ENCODE data around the gene DAB2IP.
"Not testable (repeated sequence)": the region's sequence is repeated elsewhere in the genome, so short reads cannot be mapped to it uniquely, and the experiment has no call there.

The DAB2IP gene

DNA sequence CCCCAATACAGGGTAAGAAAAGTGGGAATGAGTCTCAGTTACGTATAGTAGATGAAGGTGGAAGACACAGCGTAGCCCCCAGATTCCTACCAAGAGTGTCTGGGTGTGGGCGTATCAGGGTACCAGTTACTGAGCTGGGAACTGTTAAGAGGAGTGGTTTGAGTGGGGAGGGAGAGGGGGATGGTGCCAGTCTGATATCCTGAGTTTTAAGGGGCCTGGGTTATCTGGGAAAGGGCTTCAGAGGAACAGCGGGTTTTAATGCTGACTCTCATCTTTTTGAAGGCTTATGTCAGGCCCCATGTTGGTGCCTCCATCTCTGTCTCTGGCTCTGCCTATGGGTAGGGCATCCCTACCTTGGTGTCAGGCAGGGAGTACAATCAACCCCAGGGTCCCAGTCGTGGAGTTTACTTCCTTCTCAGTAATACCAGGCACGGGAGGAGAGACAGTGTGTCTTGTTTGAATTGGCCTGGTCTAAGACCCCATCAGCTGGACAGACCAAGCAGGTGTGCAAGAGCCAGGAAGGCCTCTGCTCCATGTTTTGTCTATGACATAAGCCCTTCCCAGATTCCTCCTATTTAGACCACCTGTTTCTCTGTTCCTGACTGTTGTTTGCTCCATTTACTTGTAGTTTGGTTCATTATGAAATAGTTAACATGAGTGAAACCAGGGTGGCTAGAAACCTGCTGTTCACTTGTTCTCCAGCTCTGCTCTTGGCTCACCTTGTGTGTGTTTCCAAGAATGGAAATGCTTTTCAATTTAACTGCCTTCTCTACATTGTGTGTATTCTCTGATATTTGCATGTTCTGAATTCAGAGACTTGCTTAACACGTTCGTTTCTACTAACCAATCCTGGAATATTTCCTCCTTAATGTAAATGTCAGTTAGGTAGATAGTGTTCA is 125.6 kb downstream of the DAB2IP start:
- no peak for DNase-seq (ENCODE audit: low read depth)

DNA sequence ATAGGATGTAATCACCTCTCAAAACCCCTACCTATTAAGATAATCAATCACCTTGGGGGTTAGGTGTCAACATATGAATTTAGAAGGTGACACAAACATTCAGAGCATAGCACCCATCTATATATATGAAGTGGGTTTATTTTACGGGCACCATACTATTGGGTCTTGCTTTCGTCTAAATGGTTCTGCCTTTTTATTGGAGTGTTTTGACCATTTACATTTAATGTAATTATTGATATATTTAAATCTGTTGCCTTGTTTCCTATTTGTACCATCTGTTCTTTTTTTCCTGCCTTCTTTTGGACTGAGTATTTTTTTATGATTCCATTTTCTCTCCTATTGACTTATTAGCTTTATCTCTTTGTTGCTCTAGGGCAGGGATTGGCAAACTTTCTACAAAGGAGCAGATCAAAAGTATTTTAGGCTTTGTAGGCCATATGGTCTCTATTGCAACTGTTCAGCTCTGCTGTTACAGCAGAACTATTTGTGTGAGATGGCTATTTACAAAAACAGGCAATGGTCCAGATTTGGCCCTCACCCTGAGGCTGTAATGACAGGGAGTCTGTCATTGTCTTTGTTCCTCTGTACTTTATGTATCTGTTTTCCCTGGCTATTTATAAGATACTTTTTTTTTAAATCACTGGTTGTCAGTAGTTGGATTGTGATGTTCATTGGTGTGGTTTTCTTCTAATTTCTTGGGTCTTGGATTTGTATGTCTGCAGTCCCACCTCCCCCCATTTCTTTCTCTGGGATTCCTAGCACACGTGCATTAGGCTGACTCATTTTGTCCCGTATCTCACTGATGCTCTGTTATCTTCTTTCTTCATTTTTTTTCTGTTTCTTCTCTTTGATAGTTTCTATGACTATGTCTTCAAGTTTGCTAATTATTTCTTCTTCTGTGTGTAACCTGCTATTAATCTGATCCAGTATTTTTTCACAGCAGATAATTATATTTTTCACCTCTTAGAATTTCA is 127.1 kb downstream of the DAB2IP start:
- DNase-seq (ENCODE audit: low read depth), result no peak

DNA sequence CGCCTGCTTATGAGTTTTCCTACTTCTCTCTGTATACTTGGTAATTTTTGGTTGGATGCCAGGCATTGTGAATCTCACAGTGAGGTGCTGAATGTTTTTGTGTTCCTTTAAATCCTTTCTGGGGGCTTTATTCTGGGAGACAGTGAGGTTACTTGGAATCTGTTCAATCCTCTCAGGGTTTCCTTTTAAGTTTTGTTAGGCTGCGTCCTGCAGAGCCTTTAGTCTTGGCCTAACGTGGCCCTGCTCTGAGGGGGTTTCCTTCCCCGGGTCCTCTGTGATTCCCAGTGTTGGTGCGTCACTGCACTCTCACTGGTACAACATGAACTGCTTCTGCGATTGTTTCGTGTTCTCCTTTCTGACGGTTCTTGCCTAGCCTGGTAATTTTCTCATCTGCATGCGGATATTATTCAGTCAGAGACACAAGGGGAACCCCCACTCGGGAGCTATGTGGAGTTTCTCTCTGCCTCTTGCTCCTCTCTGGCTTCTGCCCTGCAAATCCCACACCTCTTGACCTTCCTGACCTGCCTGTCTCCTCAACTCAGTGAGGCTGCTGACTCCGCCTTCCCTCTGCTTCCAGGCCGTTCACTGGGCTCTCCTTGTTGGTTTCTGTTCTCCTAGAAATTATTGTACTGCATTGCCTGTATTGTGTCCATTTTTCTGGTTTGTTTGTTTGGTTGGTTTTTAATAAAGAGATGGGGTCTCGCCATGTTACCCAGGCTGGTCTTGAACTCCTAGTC is 128.1 kb downstream of the DAB2IP start:
- DNase-seq (ENCODE audit: low read depth), result no peak

DNA sequence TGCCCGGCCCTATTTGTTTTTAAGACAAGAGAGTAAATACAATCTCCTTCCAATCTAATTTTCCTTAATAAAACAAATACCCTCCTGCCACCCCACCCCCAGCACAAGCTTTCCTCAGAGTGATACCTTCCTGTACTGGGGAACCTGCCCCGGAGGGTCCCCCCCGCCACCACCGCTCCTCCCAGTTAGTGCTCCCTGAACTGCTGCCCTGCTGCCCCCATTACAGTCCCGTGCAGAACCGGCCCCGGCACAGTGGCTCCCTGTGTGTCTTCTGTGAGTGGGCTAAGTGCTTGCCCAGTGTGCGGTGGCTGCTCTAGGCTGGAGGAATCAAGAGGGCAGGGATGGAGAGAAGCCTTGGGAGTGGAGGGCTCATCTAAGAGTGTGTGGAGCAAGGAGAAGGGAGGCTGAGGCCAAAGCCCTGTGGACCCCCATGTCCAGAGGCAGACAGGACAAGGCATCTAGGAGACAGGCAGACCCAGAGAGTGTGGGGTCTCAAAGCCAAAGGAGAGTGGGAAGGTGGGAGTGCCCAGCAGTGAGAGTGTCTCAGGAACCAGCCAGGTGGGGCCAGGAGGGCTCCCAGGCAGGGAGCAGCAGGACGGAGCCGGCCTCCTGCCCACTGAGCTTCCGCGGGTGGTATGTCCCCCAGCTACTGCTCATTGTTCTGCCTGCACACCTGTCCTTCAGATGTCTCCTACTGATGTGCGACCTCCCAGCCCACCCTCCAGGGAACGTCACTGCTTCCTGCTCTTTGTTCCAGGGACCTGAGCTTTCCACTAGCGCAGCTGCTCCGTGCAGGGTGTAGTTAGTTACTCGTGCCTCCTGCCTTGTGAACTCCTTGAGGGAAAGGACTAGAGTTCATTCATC is 129.0 kb downstream of the DAB2IP start:
- no peak for DNase-seq (ENCODE audit: low read depth)

DNA sequence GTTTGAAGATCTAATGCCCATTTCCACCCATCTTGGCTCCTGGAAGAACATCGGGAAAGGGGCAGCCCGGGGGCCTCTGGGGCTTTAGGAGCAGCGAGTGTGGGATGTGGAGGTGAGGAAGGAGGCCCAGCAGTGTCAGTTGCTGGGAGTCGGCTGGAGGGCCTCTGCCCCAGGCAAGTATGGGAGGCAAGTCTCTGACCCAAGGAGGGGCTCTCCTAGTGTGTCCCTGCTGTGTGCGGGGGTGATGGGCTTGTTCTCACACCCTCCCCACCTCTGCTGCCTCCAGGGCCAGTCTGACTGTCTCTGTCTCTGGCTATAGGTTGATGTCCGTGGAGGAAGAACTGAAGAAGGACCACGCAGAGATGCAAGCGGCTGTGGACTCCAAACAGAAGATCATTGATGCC is 129.7 kb downstream of the DAB2IP start:
- DNase-seq (ENCODE audit: low read depth), result no peak

DNA sequence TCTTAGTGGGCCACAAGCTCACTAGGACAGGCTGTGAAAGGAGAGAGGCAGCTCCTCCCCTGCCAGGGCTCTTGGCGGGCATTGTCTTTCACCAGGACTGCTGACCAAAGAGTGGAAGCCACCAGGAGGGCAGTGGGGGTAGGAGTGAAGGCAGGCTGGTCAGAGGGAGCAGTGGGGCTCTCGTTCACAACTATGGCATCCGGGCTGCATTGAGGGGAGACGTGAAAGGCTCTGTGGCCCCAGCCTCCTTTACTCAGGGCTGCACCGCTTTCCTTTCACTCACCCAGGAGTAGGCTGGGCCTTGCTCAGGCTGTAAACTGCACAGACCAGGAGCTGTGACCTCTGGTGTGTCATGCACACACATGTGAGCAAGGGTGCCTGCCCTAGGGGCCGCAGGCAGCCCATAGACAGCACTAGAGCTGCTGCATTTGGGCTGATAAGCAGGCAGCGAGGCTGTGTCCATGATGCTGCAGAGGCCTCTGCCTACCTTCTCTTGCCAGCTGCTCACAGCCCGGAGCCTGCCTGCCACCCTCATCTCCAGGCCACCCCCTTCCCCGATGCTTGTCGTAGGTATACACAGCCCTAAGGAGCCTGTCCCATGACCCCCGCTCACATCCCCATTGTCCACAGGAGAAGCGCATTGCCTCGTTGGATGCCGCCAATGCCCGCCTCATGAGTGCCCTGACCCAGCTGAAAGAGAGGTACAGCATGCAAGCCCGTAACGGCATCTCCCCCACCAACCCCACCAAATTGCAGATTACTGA is 130.4 kb downstream of the DAB2IP start:
- DNase-seq (ENCODE audit: low read depth), result no peak

DNA sequence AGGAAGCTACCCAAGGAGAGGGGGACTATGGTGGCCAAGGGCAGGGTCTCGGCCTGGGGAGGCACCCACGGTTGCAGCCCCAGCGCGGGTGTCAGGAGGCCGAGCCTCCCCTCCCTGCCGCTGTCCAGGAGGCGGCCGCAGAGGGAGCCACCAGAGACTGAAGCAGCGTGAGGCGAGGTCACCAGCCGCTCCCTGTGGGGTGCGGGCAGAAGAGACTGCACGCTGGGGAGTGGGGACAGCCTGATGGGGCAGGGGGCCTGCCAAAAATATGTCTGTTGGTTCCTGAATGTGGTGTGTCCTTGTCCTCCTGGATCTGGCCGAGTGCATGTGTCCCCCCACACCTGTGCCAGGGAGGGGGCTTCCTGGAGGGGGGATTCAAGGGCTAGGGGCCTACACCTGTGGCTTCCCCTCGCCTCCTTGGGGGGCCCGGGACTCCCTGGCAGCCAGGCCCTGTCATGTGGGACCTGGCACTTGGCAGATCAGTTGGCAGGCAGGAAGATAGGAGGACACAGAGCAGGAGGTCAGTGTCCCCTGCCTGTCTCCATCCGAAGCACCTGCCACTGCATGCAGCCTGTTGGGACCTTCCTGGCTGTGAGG is 131.2 kb downstream of the DAB2IP start:
- no peak for DNase-seq (ENCODE audit: low read depth)

DNA sequence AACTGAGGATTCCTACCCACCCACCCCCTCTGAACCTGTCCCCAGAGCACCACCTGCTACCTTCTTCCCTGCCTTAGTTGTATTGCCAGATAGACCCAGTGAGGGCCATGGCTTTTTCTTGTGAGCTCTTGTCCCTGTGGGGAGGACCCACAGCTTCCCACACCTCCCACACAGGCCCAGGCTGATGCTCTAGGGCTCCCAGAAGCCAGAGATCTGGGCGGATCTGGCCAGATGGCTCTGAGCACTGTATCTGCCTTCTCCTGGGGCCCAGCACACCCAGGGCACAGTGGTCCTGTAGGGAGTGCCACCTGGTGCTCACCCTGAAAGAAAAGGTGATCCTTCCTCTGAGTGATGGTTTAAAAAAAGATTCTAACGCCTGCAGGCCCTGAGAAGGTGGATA is 131.7 kb downstream of the DAB2IP start:
- no peak for DNase-seq (ENCODE audit: low read depth)

DNA sequence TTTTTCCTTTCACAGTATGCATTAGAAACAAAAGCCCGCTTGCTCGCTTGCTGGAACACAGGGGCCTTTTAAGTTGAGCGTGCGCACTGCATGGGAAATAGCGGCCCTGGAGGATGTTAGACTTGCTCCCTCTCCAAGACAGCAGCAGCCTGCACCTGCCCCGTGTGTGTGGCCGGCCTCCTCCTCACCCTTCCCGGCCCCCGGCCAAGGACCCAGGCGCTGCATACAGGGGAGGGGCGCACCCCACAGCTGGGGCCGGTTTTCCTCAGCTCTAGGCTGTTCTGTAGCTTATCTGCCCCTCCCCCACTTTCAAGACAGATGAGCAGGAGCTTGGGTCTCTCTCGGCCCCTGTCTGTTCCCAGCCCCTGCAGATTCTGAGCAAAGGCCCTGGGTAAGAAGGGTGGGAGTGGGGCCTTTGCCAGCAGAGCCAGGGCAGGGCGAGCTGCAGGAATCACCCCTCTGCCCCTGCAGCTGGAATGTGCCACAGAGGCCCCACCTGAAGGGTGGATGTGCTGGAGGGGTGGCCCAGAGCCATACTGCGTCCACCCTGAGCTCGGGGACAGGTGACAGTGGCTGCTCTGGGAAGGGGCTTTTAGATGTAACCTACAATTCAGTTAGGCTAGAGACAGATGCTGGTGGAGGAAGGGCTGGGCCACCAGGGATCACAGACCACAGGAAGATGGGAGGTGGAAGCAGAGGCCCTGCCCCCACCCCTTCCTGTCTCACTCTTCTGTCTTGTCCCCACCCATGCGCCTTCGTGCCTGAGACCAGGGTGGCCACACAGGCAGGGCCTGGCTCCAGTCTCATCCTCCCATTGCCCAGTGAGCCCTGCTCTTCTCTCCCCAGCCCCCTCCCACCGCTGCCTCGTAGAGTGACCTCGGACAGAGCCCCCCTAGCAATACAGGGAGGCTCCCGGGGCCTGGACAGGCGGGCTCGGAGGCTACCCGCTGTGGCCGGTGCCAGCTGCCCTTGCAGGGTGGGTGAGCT is 132.4 kb downstream of the DAB2IP start:
- no peak for DNase-seq (ENCODE audit: low read depth)

DNA sequence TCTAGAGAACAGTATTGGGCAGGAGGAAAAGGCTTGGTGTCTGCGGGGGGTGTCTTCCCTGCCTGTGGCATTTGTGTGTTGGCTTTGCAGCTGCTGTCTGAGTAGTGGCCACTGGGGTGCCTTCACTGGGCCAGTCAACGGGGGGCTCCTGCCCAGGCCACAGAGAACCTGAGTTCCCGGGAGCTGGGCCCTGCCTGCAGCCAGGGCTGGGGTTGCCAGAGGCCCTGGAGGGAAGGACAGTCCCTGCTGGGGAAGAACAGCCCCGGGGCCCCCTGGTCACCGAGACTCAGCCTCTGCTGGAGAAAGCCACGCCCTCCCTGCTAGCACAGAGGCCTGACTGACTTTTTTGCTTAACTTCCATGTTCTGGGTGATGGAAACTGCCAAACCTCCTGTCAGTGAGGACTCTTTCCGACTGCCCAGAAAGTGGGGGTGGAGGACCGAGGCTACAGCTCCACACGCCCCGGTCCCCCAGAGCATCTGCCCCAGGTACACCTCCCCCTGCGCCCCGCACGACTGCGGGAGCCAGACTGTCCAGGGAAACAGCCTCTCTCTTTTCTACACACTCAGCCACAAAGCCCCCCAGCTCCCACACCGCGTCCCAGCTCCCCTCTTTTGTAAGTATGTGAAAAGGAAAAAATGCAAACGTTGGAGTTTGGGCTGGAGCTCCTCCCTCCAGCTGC is 133.4 kb downstream of the DAB2IP start:
- no peak for DNase-seq (ENCODE audit: low read depth)

DNA sequence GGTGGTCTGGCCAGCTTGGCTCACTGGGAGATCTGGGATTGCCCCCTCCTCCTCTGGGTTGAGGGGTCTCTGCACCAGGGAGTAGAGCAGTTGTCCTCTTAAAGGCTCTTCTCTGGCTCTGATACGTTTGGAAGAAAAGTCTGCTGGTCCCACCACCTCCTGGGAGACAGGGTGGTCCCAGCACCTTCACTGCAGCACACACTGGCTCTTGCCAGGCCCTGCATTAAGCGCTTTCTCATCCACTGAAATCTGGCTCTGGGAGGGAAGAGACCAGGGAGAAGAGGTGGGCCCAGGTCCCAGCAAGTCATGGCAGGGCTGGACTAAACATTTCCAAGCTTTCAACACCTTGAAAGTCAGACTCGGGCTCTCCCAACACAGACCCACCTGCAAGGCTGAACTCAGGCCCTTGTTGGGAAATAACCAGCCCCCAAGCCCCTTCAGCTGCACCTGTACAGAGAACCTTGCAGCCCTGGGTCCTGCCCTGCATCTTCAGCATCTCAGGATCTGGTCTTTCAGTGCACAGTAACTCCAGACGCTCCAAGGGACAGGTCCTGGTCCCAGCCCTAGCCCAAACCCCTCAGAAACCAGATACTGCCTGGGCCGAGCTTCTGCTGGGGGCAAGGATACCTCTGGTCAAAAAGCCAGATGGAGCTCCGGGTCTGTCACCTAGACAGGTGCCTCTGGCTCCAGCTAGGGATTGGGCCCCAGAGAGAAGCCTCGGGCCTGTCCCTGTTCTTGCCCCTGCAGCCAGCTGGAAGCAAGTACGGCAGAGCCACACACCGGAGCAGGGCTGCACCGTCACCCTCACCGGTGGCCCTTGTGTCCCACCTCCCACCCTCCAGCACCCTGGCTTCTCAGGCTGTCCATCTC is 134.5 kb downstream of the DAB2IP start:
- no peak for DNase-seq (ENCODE audit: low read depth)

DNA sequence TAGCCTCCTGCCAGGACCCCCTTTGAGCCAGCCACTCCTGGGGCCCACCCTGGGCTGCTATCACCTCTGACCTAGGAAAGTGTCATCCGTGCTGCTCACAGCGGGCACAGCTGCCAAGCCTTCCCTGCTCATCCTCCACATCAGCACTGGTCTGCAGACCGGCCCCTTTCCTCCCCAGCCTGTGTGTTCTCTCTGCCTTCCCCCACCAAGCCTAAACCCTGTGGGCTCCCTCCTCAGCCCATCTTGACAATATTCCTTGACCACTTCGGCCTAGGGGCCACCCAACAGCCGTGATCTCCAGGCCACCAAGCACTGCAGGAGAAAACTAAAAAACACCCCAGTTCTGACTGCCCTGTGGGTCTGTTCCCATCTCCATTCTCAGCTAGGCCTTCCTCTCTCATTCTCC is 135.1 kb downstream of the DAB2IP start:
- DNase-seq (ENCODE audit: low read depth), result no peak

DNA sequence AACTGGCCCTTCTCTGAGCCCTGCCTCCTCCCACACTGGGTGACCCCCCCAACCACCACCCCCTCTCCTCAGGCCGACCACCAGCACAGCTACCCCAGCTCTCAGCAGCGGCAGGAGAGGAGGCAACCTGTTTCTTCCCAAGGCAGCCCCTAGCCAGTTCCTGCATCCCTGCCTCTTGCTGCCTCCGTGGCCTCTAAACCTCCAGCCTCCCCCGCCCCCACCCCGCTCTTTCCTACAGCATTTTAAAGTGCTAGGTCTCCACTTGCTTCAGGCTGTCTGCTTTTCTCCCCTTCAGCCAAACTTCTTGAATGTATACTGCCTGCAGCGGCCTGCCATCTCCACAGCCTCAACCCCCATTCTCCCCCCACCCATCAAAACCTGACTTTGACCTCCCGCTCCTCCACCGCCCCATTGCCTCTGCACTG is 135.6 kb downstream of the DAB2IP start:
- no peak for DNase-seq (ENCODE audit: low read depth)

DNA sequence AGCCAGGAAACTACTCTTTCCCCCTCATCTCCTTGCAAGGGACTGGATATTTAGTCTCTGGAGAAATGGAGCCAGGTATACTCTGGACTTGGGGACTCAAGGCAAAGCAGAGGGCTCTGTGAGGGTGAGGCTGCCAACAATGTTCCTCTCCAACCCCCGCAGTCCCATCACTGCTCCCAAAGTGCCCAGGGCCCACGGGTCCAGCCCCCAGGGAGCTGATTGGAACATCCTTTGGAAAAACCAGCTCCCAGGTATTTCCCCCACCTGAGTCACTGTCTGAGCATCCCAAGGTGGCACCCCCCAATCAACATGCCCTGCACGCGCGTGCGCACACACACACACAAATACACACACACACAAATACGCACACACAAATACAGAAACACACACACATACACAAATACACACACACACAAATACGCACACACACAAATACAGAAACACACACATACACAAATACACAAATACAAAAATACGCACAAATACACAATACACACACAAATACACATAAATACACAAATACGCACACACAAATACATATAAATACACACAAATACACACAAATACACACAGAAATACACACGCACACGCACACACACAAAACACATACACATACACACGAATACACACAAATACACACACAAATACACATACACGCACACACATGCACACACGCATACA is 137.4 kb downstream of the DAB2IP start:
- no peak for DNase-seq (ENCODE audit: low read depth)

DNA sequence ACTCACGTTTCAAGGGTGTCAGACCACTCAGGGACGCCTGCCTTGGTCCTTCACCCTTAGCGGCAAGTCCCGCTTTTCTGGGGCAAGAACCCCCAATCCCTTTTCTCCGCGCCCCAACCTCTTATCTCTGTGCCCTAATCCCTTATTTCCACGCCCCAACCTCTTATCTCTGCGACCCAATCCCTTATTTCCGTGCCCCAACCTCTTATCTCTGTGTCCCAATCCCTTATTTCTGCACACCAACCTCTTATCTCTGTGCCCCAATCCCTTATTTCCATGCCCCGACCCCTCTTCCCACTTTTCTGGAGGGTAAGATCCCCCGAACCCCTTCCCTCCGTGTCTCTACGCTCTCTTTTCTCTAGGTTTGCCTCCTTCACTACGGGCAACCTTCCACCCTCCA is 139.4 kb downstream of the DAB2IP start:
- DNase-seq (ENCODE audit: low read depth), result no peak

DNA sequence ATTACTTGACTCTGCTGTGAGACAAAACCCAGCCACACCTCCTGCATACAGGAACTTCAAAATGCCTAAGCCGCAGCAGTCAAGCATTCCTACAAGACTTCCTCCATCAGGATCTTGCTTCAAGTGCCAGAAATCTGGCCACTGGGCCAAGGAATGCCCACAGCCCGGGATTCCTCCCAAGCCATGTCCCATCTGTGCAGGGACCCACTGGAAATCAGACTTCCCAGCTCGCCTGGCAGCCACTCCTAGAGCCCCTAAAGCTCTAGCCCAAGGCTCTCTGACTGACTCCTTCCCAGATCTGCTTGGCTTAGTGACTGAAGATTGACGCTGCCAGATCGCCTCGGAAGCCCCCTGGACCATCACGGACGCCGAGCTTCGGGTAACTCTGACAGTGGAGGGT is 141.0 kb downstream of the DAB2IP start:
- not testable (repeated sequence) for DNase-seq (ENCODE audit: low read depth)

DNA sequence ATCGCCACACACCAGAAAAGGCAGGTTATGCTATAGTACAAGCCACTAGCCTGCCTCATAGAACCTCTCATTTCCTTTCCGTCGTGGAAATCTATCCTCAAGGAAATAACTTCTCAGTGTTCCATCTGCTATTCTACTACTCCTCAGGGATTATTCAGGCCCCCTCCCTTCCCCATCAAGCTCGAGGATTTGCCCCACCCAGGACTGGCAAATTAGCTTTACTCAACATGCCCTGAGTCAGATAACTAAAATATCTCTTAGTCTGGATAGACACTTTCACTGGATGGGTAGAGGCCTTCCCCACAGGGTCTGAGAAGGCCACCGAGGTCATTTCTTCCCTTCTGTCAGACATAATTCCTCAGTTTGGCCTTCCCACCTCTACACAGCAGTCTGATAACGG is 142.9 kb downstream of the DAB2IP start:
- not testable (repeated sequence) for DNase-seq (ENCODE audit: low read depth)

Measured in stimulated activated CD8-positive, alpha-beta memory T cell treated with anti-CD3 and anti-CD28 coated beads, Interleukin-12 subunit alpha, Interleukin-12 subunit beta, amount 100 ng/mL, for 4 hours (primary cell).